GF-D8 (cell line): Measurements from ENCODE around the gene CRYL1.
A peak's percentile ranks its signal among the peaks of the same experiment; 100 is the strongest.

Experiments used
- DNase-seq: peaks from one replicate; lab custom pipeline; 2025; lab: John Stamatoyannopoulos, UW

CRYL1 gene

GRCh38 chr13:20424559-20424852 lies 101.2 kb downstream of the CRYL1 start:
- no peak for DNase-seq

- DNase-seq: no peak
These were observed 103.3 kb downstream of the CRYL1 start for GRCh38 chr13:20422362-20422761.

GRCh38 chr13:20420938-20421337 lies 104.7 kb downstream of the CRYL1 start:
- no peak for DNase-seq

- no peak for DNase-seq
These were observed 106.7 kb downstream of the CRYL1 start for GRCh38 chr13:20418953-20419352.

GRCh38 chr13:20416223-20416745 lies 109.4 kb downstream of the CRYL1 start:
- DNase-seq: no peak

GRCh38 chr13:20415694-20416107 lies 110.0 kb downstream of the CRYL1 start:
- no peak for DNase-seq

GRCh38 chr13:20415306-20415679 lies 110.4 kb downstream of the CRYL1 start:
- DNase-seq: no peak

- no peak for DNase-seq
These were observed 110.9 kb downstream of the CRYL1 start for GRCh38 chr13:20414546-20415305.

- peak; percentile 81 for DNase-seq
These were observed 112.8 kb downstream of the CRYL1 start for GRCh38 chr13:20412691-20413355.

GRCh38 chr13:20411638-20412342 lies 113.9 kb downstream of the CRYL1 start:
- DNase-seq: peak; percentile 98

GRCh38 chr13:20410726-20411125 lies 114.9 kb downstream of the CRYL1 start:
- DNase-seq: no peak

GRCh38 chr13:20408181-20408580 lies 117.5 kb downstream of the CRYL1 start:
- DNase-seq: no peak

GRCh38 chr13:20407759-20408158 lies 117.9 kb downstream of the CRYL1 start:
- no peak for DNase-seq

- no peak for DNase-seq
These were observed 120.0 kb downstream of the CRYL1 start for GRCh38 chr13:20405691-20406090.

GRCh38 chr13:20404488-20405222 lies 121.0 kb downstream of the CRYL1 start:
- DNase-seq: no peak

GRCh38 chr13:20403826-20404225 lies 121.8 kb downstream of the CRYL1 start:
- DNase-seq: no peak

- no peak for DNase-seq
These were observed 122.8 kb downstream of the CRYL1 start for GRCh38 chr13:20402881-20403280.

- peak; percentile 27 for DNase-seq
These were observed 123.5 kb downstream of the CRYL1 start for GRCh38 chr13:20401931-20402856.

GRCh38 chr13:20401531-20401930 lies 124.1 kb downstream of the CRYL1 start:
- DNase-seq: no peak

- peak; percentile 64 for DNase-seq
These were observed 124.9 kb downstream of the CRYL1 start for GRCh38 chr13:20400774-20401173.

GRCh38 chr13:20399961-20400360 lies 125.7 kb downstream of the CRYL1 start:
- DNase-seq: no peak
